PFSK-1 (cell line): ENCODE data around the gene BABAM2.

ENCODE experiments used
- FOXP2 ChIP-seq: optimal IDR thresholded peaks from 2 replicates; pipeline ENCODE3; 2011; ENCODE audit warnings: borderline replicate concordance, control low read depth, inconsistent platforms; ENCODE audit not compliant: insufficient read depth; ENCODE audit errors: extremely low read length, extremely low read depth
- POLR2AphosphoS5 ChIP-seq: IDR thresholded peaks from 2 replicates; pipeline ENCODE4 v1.6.1; 2012; ENCODE audit warnings: low read depth, mild to moderate bottlenecking, control low read depth, low read length, moderate library complexity
- SIN3A ChIP-seq: IDR thresholded peaks from 2 replicates; pipeline ENCODE4 v1.6.1; 2012; ENCODE audit warnings: mild to moderate bottlenecking, low read length, moderate library complexity, borderline replicate concordance; ENCODE audit not compliant: insufficient read depth
- TAF1 ChIP-seq: IDR thresholded peaks from 2 replicates; pipeline ENCODE4 v1.6.1; 2012; ENCODE audit warnings: low read length, control low read depth, borderline replicate concordance; ENCODE audit not compliant: insufficient read depth

GRCh38 chr2:28095622-28096021, 205.1 kb downstream of the BABAM2 start:
- TF ChIP-seq TAF1, result no peak
- no peak for TF ChIP-seq FOXP2
- no peak for TF ChIP-seq POLR2AphosphoS5
- no peak for TF ChIP-seq SIN3A
